Measurements from ENCODE around the gene TRIM44.

DNA sequence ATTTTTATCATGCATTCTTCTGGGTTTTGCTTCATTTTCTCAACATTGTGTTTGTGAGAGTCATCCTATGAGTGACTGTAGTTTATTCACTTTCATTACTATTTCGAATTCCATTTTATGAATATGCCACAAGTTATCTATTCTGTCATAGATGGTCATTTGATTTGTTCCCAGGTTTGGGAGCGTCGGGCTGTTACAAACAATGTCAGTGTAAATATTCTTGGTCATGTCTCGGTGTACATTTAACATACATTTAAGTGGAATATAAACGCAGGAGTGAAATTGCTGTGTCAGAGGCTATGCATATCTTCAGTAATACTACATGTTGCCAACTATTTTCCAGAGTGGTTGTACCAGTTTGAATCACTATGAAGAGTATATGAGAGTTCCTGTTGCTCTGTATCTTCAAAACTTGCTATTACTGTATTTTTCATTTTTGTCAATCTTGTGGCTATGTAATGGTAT is 2.4 kb downstream of the TRIM44 start:
- TF ChIP-seq SPI1 (IDR thresholded peaks at IDR 0.05; ENCODE audit: low read depth, low read length) (no peak), POLR2AphosphoS5 (IDR thresholded peaks at IDR 0.05; ENCODE audit: low read depth, low read length) (no peak)

All from GM12891 (cell line).